C4-2B (cell line): ENCODE measurements around the gene HS2ST1.

Source experiments
- ZFX ChIP-seq: fragments of 450-650 bp; IDR thresholded peaks from 2 replicates; pipeline ENCODE4 v1.6.1; 2017
- TF ChIP-seq, protein P1 (sequence below): fragments of 450-650 bp; conservative IDR thresholded peaks from 2 replicates; pipeline ENCODE4 v1.5.1; 2017; ENCODE audit warnings: mild to moderate bottlenecking

DNA sequence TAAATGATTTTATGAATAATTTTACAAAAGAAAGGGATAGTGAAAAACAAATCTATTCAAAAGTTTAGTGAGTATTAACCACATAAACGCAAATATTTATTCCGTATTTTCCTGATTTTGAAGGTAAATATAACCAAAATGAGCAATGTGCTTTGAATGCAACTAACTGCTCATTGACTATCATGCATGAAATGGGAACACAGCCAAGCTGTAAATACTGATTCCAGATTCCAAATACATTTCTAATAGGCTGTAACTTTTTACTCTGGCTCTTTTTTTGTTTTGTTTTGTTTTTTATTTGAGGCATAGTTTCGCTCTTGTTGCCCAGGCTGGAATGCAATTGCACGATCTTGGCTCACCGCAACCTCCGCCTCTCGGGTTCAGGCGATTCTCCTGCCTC lies 42.3 kb upstream of the HS2ST1 start:
- TF ChIP-seq, protein P1, sequence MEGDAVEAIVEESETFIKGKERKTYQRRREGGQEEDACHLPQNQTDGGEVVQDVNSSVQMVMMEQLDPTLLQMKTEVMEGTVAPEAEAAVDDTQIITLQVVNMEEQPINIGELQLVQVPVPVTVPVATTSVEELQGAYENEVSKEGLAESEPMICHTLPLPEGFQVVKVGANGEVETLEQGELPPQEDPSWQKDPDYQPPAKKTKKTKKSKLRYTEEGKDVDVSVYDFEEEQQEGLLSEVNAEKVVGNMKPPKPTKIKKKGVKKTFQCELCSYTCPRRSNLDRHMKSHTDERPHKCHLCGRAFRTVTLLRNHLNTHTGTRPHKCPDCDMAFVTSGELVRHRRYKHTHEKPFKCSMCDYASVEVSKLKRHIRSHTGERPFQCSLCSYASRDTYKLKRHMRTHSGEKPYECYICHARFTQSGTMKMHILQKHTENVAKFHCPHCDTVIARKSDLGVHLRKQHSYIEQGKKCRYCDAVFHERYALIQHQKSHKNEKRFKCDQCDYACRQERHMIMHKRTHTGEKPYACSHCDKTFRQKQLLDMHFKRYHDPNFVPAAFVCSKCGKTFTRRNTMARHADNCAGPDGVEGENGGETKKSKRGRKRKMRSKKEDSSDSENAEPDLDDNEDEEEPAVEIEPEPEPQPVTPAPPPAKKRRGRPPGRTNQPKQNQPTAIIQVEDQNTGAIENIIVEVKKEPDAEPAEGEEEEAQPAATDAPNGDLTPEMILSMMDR: no peak
- no peak for TF ChIP-seq ZFX
